GM12892 (cell line): ENCODE measurements around the gene GPR101.

Source experiments
- POLR2A ChIP-seq: IDR thresholded peaks from 2 replicates; pipeline ENCODE4 v1.6.1; 2011; ENCODE audit warnings: low read depth, low read length, control low read depth
- POLR2AphosphoS5 ChIP-seq: IDR thresholded peaks from 2 replicates; pipeline ENCODE4 v1.6.1; 2011; ENCODE audit warnings: low read depth, low read length, control low read depth
- TAF1 ChIP-seq: IDR thresholded peaks from 2 replicates; pipeline ENCODE4 v1.6.1; 2011; ENCODE audit warnings: low read depth, mild to moderate bottlenecking, control low read depth, low read length, borderline replicate concordance

GRCh38 chrX:137067147-137067546 is 33.4 kb upstream of the GPR101 start:
- TF ChIP-seq POLR2A = no peak
- no peak for TF ChIP-seq TAF1
- TF ChIP-seq POLR2AphosphoS5 = no peak
